Heart right ventricle (tissue), 16 donors: ENCODE results near the gene NT5C2. TPM values are rescaled to one million over a fixed set of nuclear protein-coding genes. Genes with fewer than 3 reads are reported as not detected.
"Not testable (repeated sequence)": the region's sequence is repeated elsewhere in the genome, so short reads cannot be mapped to it uniquely, and the experiment has no call there.

Experiments
- ATAC-seq, 8 donors: fragments of 200-7000 bp; cut with Tn5 transposase; one replicate each; pipeline ENCODE4 v1.9.1; 2020; ENCODE audit warnings: mild to moderate bottlenecking in 8 of 8, moderate library complexity in 8 of 8, moderate number of reproducible peaks in 1 of 8
- DNase-seq, 2 donors: peaks; one replicate each; pipeline ENCODE4 v3.0.0-alpha.2; 2020
- H3K27ac ChIP-seq, 10 donors: fragments of 200-600 bp; sonication (generic) in 2 of 10; one replicate each; pipeline versions ENCODE4 v1.5.0 to v1.8.0; 2020 to 2022; ENCODE audit warnings: mild to moderate bottlenecking in 3 of 10
- H3K27me3 ChIP-seq, 7 donors: fragments of 200-600 bp; one replicate each; pipeline ENCODE4 v1.8.0; 2021 to 2022; ENCODE audit warnings: mild to moderate bottlenecking in 2 of 7
- H3K36me3 ChIP-seq, 9 donors: fragments of 200-600 bp; sonication (generic) in 1 of 9; one replicate each; pipeline versions ENCODE4 v1.5.0 to v1.8.0; 2020 to 2022; ENCODE audit warnings: mild to moderate bottlenecking in 2 of 9
- H3K4me1 ChIP-seq, 9 donors: fragments of 200-600 bp; sonication (generic) in 1 of 9; one replicate each; pipeline versions ENCODE4 v1.5.0 to v1.8.0; 2020 to 2022; ENCODE audit warnings: mild to moderate bottlenecking in 4 of 9
- H3K4me3 ChIP-seq, 10 donors: fragments of 200-600 bp; sonication (generic) in 2 of 10; one replicate each; pipeline versions ENCODE4 v1.5.0 to v1.8.0; 2020 to 2022; ENCODE audit warnings: mild to moderate bottlenecking in 7 of 10, moderate library complexity in 2 of 10
- H3K9me3 ChIP-seq, 11 donors: fragments of 200-600 bp in 10 of 11; sonication (generic) in 2 of 11; one replicate each; pipeline versions ENCODE4 v1.5.0 to v1.8.0; 2013 to 2022; ENCODE audit warnings: mild to moderate bottlenecking in 2 of 11, control low read depth in 1 of 11, moderate library complexity in 1 of 11
- CTCF ChIP-seq, 9 donors: fragments of 200-600 bp; sonication (generic) in 2 of 9; IDR thresholded peaks; one replicate each; pipeline versions ENCODE4 v1.5.0 to v1.8.0; 2021 to 2022; ENCODE audit warnings: antibody characterized with exemption in 9 of 9, mild to moderate bottlenecking in 5 of 9, moderate library complexity in 1 of 9
- WGBS, 2 donors: extraction: QIAGEN DNeasy Blood & Tissue Kit; methylation state at CpG; one replicate each; pipeline ENCODE4 v1.1.7; 2013; ENCODE audit warnings: inconsistent platforms in 1 of 2; 5-methylcytosine and 5-hydroxymethylcytosine counted together
- intact Hi-C, 10 donors: fragments of 100-400 bp; cut with DNase I; formaldehyde crosslinking; loops; one replicate each; pipeline versions ENCODE4 v1.11.1 to v1.14.2; 2022
- polyA plus RNA-seq, 2 donors: library from polyadenylated mRNA; stranded (reverse); fragments of 200-250 nt; gene quantifications; one replicate each; pipeline ENCODE4 v1.2.3, GENCODE V29; 2013
- total RNA-seq, 10 donors: library from RNA; stranded (reverse); fragmentation: NEBNext Ultra II Directional in 3 of 10; extraction: Animal tissue kit (Norgen Biotek cat#: 25700) in 3 of 10; gene quantifications; one replicate each; pipeline versions ENCODE4 v1.2.1 to v1.2.4, GENCODE V29; 2021 to 2023
- donor health status: Arrhythmogenic right ventricular cardiomyopathy.
- donor health status: ischemic (EF 13 %, LVEDD 7.1; RV severe dilation, severe dysfunction).
- donor health status: healthy with polysubstance abuse.
- donor health status: DM: no; HTN: yes; CAD: no.
- donor health status: DM: no; HTN: no; CAD: no.
- donor health status: ischemic (EF 25% LVEDD 6.9; RV normal size, moderate dysfunction).
- donor health status: ischemic (EF 25% LVEDD 5.7; RV mildly dilated, moderate dysfunction).
- donor health status: healthy.
- donor health status: DM: yes; HTN: yes; CAD: no.
- donor health status: Ischemic cardiomyopathy.
- donor health status: ischemic (EF 35%, LVEDD 5.7; RV mildly dilated, moderate dysfunction).
- donor health status: nonischemic (EF 11% LVEDD 7.7; RV severe dilation, severe dysfunction).
- donor health status: DM: yes; HTN: yes; CAD: no.
- donor health status: PGD.
- donor health status: ischemic (EF 29% LVEDD 5.4; RV normal size, mild dysfunction).
- donor health status: nonischemic (EF 23%, LVEDD 6.1; RV moderate dilation, normal function).

Gene NT5C2
- total and polyA plus RNA-seq, 12 donors, result 23.9 to 88.2 (median 53.5) TPM

GRCh38 chr10:103193820-103194529 lies 903 bp upstream of the NT5C2 start:
- intact Hi-C loops, result loop anchor here in 7 of 10 donors (2.0 to 5.0 kb wide), 7 partner anchors 33 to 277 kb away; partner anchors contain the start of gene CNNM2 (in 1 of the 7)
- WGBS, 2 donors, result 54 to 57% methylated on average over 14 of the region's 14 CpGs
- H3K4me3 ChIP-seq, result peak overlapping the region in 8 of 10 donors; percentile 66 to 97 (median 88)
- DNase-seq, result peak in 1 of 2 donors; percentile 21
- H3K36me3 ChIP-seq, result no peaks in the 10 kb centered on the region
- H3K27me3 ChIP-seq, result no peaks in the 10 kb centered on the region
- peak in 6 of 8 donors; percentile 7 to 48 (median 21) for ATAC-seq
- no peak for TF ChIP-seq CTCF (IDR thresholded peaks at IDR 0.05)
- peak overlapping the region in 7 of 10 donors; percentile 94 to 100 (median 99) for H3K27ac ChIP-seq
- peaks cover 3 to 76% (median 48%) of the 10 kb centered on the region in 9 donors for H3K4me1 ChIP-seq
- H3K9me3 ChIP-seq, result no peaks in the 10 kb centered on the region

GRCh38 chr10:103192451-103193106 lies 493 bp downstream of the NT5C2 start:
- H3K9me3 ChIP-seq, result no peaks in the 10 kb centered on the region
- ATAC-seq, result peak; percentile 70 to 83 (median 77)
- 0 to 1% methylated on average over 44 to 62 of the region's 62 CpGs for WGBS, 2 donors
- peak overlapping the region; percentile 61 to 97 (median 82) for H3K4me3 ChIP-seq
- peak overlapping the region; percentile 93 to 100 (median 98) for H3K27ac ChIP-seq
- DNase-seq, result peak; percentile 82 to 86
- peaks cover 3 to 76% (median 60%) of the 10 kb centered on the region in 9 donors for H3K4me1 ChIP-seq
- no peaks in the 10 kb centered on the region for H3K27me3 ChIP-seq
- intact Hi-C loops, result loop anchor here in 7 of 10 donors (2.0 to 5.0 kb wide), 7 partner anchors 35 to 275 kb away; partner anchors contain the start of gene CNNM2 (in 1 of the 7)
- H3K36me3 ChIP-seq, result peaks cover 0 to 8% (median 0%) of the 10 kb centered on the region in 9 donors
- peak in 1 of 9 donors; percentile 4 for TF ChIP-seq CTCF (IDR thresholded peaks at IDR 0.05)

- no peak for TF ChIP-seq CTCF (IDR thresholded peaks at IDR 0.05)
- intact Hi-C loops, result loop anchor here in 7 of 10 donors (2.0 to 5.0 kb wide), 7 partner anchors 35 to 275 kb away; partner anchors contain the start of gene CNNM2 (in 1 of the 7)
- peak overlapping the region; percentile 61 to 97 (median 82) for H3K4me3 ChIP-seq
- H3K27me3 ChIP-seq, result no peaks in the 10 kb centered on the region
- peaks cover 0 to 8% (median 0%) of the 10 kb centered on the region in 9 donors for H3K36me3 ChIP-seq
- DNase-seq, result no peak
- peak overlapping the region; percentile 93 to 100 (median 98) for H3K27ac ChIP-seq
- 1% methylated on average over 14 of the region's 14 CpGs for WGBS, 2 donors
- ATAC-seq, result peak in 4 of 8 donors; percentile 22 to 38 (median 25)
- peaks cover 3 to 76% (median 60%) of the 10 kb centered on the region in 9 donors for H3K4me1 ChIP-seq
- no peaks in the 10 kb centered on the region for H3K9me3 ChIP-seq
Observed at GRCh38 chr10:103192089-103192450, 1.0 kb downstream of the NT5C2 start.

GRCh38 chr10:103191198-103191597 lies 1.9 kb downstream of the NT5C2 start:
- peaks cover 3 to 76% (median 60%) of the 10 kb centered on the region in 9 donors for H3K4me1 ChIP-seq

More at GRCh38 chr10:103191198-103191597, 1.9 kb downstream of the NT5C2 start:
- not testable (repeated sequence) for H3K9me3 ChIP-seq, DNase-seq, ATAC-seq, H3K36me3 ChIP-seq, H3K27me3 ChIP-seq
- Histone ChIP-seq H3K27ac (peak overlapping the region in 6 of 10 donors; percentile 94 to 100 (median 99)), H3K4me3 (peak overlapping the region in 9 of 10 donors; percentile 66 to 97 (median 83))
- intact Hi-C loops, result loop anchor here in 7 of 10 donors (5.0 kb wide), 6 partner anchors 36 to 274 kb away; partner anchors contain the start of gene CNNM2 (in 1 of the 7)
- 70 to 72% methylated on average over 7 of the region's 7 CpGs for WGBS, 2 donors
